ENCODE measurements around the gene C14orf119. TPM values are rescaled to one million over a fixed set of nuclear protein-coding genes. Genes with fewer than 3 reads are reported as not detected.
A peak's percentile ranks its signal among the peaks of the same experiment; 100 is the strongest.

The C14orf119 gene
- total and polyA plus RNA-seq, 9 of the 15 experiments (the other 6 are each of a cell fraction or from before 2014, with no cell fraction given): 36.7 to 251 (median 51.8) TPM

GRCh38 chr14:23047034-23047634, 48.2 kb upstream of the C14orf119 start:
- no peak for FAIRE-seq
- CTCF ChIA-PET (ENCODE audit: low intra/inter-chr PET ratio): no interaction called here

More at GRCh38 chr14:23047034-23047634, 48.2 kb upstream of the C14orf119 start:
- Histone ChIP-seq H3K4me2 (ENCODE audit: insufficient read depth, low read length) (no peak overlapping the region), H3K27me3 (ENCODE audit: control insufficient read depth in 2 of 2, insufficient read depth in 2 of 2, low read length in 2 of 2) (no peaks in the 10 kb centered on the region), H3K36me3 (ENCODE audit: control insufficient read depth, insufficient read depth, low read length) (peaks cover 3% of the 10 kb centered on the region; the same call in 1 of the 3 replicates), H3K9me1 (ENCODE audit: control insufficient read depth, insufficient read depth, low read length) (no peaks in the 10 kb centered on the region), H3K4me3 (no peak overlapping the region), H3K4me1 (replicated peaks in 1 of 2; ENCODE audit: control insufficient read depth in 2 of 2, insufficient read depth in 2 of 2, low read length in 2 of 2) (peaks cover 15 to 33% of the 10 kb centered on the region in 2 experiments), H3K27ac (ENCODE audit: extremely low read depth, low read depth, low read length) (no peak overlapping the region), H3K9me3 (replicated peaks; ENCODE audit: control insufficient read depth, insufficient read depth, low read depth, low read length) (no peaks in the 10 kb centered on the region), H4K20me1 (replicated peaks; ENCODE audit: control insufficient read depth, insufficient read depth, low read length) (no peaks in the 10 kb centered on the region), H2AFZ (ENCODE audit: low read depth, low read length) (no peak overlapping the region), H3K9ac (ENCODE audit: insufficient read depth in 1 of 2, low read depth in 2 of 2, low read length in 2 of 2) (0 out of 4 replicates have a peak overlapping the region, but pooled peaks of 1 of the 2 experiments have one; percentile 15), H3K79me2 (ENCODE audit: control insufficient read depth, insufficient read depth, low read length) (no peaks in the 10 kb centered on the region)
- POLR2A ChIA-PET: interaction anchor here (0.6 kb wide), 1 partner anchor 13 kb away, joined by 5 read pairs; the partner anchor contains the start of gene PSMB5
- 52% methylated on average over 6 of the region's 6 CpGs for WGBS (ENCODE audit: insufficient coverage, low coverage, missing lambda C conversion rate)
- ATAC-seq (no peak), DNase-seq (ENCODE audit: extremely low read depth in 1 of 4, low spot score in 3 of 4) (no peak)
- intact Hi-C loops (cut with micrococcal nuclease): no loop called here
- TF ChIP-seq ZNF76 (CRISPR knock-in tag; IDR thresholded peaks at IDR 0.05; ENCODE audit: borderline replicate concordance): no peak
- no peak for TF ChIP-seq ILK (tag; IDR thresholded peaks at IDR 0.05; ENCODE audit: borderline replicate concordance, low read depth)
- no peak for TF ChIP-seq SAP30 (IDR thresholded peaks at IDR 0.05; ENCODE audit: borderline replicate concordance, insufficient read depth, low read depth, low read length, poor library complexity, severe bottlenecking)
- TF ChIP-seq TBP (optimal IDR thresholded peaks at IDR 0.05; ENCODE audit: low read depth, low read length): no peak
- no peak for TF ChIP-seq L3MBTL2 (IDR thresholded peaks at IDR 0.05)
- no peak for TF ChIP-seq STAG1 (CRISPR knock-in tag; IDR thresholded peaks at IDR 0.05; ENCODE audit: borderline replicate concordance)
- no peak for TF ChIP-seq ZNF589 (CRISPR knock-in tag; IDR thresholded peaks at IDR 0.05; ENCODE audit: low read depth)
- no peak for TF ChIP-seq SRSF7 (optimal IDR thresholded peaks at IDR 0.05; ENCODE audit: low read depth, low read length)
- in situ Hi-C loops (cut with MboI): no loop called here
- BruUV-seq (replicated peaks): no TSS peak

Measured in K562 (cell line).